OCI-LY3 (cell line): ENCODE results near the gene ZNF692.

Experiments
- EZH2phosphoT487 ChIP-seq: fragments of 200-600 bp; shearing (Covaris generic); IDR thresholded peaks from 2 replicates; pipeline ENCODE4 v1.6.1; 2018; ENCODE audit warnings: antibody characterized with exemption, mixed run types, low read depth
- TF ChIP-seq, protein P1 (sequence below): fragments of 200-600, 300-600 bp; sonication (generic); IDR thresholded peaks from 2 replicates; pipeline ENCODE4 v1.5.1; 2014; ENCODE audit warnings: antibody characterized with exemption, low read length, low read depth

DNA sequence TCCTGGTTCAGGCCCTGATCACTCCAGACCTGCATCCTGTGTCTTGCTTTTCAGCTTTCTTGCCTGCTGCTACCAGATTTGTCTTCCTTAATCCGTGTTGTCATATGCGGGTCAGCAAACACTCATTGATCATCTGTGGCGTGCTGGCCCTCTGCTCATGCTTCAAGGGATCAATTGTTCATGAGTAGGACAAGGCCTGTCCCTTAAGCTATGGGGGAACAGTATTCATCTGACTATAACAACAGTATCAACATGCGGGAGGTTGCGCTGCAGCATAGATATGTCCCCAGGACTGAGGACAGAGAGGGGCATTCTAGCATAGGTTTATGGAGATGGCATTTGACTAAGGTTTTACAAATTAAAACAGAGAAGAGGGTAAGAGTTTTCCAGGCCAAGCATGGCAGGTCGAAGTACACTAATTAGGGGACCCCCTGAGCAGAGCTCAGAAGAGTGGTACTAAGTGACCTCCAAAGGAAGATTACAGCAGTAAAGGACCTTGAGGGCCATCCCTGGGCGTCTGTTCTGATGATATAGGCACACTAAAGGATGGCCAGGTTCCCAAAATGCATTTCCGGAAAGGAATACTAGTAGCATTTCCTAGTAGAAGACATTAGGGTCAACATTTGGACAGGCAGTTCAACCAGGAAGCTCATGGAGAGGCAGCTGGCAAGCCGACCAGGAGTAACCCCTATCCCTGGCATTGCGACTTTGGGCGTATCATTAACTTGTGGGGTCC, 21.7 kb downstream of the ZNF692 start:
- TF ChIP-seq, protein P1, sequence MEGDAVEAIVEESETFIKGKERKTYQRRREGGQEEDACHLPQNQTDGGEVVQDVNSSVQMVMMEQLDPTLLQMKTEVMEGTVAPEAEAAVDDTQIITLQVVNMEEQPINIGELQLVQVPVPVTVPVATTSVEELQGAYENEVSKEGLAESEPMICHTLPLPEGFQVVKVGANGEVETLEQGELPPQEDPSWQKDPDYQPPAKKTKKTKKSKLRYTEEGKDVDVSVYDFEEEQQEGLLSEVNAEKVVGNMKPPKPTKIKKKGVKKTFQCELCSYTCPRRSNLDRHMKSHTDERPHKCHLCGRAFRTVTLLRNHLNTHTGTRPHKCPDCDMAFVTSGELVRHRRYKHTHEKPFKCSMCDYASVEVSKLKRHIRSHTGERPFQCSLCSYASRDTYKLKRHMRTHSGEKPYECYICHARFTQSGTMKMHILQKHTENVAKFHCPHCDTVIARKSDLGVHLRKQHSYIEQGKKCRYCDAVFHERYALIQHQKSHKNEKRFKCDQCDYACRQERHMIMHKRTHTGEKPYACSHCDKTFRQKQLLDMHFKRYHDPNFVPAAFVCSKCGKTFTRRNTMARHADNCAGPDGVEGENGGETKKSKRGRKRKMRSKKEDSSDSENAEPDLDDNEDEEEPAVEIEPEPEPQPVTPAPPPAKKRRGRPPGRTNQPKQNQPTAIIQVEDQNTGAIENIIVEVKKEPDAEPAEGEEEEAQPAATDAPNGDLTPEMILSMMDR, result no peak
- TF ChIP-seq EZH2phosphoT487, result no peak
